Keratinocyte (primary cell): ENCODE measurements around the gene FMN1.

ENCODE experiments used
- EZH2 ChIP-seq: IDR thresholded peaks from one replicate; pipeline ENCODE4 v1.6.1; 2012; ENCODE audit warnings: inconsistent platforms, mild to moderate bottlenecking, low read length, moderate library complexity
- TF ChIP-seq, protein P1 (sequence below), 3 experiments: IDR thresholded peaks in 1 of 3; conservative IDR thresholded peaks in 1 of 3; optimal IDR thresholded peaks in 1 of 3; 2 replicates in 2 of 3; 3 replicates in 1 of 3; pipeline versions ENCODE3 to v1.5.1; 2011; ENCODE audit warnings: low read length in 3 of 3, mild to moderate bottlenecking in 3 of 3, moderate library complexity in 2 of 3, control low read depth in 1 of 3, inconsistent platforms in 1 of 3; ENCODE audit not compliant: insufficient read depth in 2 of 3; ENCODE audit errors: extremely low read depth in 1 of 3

DNA sequence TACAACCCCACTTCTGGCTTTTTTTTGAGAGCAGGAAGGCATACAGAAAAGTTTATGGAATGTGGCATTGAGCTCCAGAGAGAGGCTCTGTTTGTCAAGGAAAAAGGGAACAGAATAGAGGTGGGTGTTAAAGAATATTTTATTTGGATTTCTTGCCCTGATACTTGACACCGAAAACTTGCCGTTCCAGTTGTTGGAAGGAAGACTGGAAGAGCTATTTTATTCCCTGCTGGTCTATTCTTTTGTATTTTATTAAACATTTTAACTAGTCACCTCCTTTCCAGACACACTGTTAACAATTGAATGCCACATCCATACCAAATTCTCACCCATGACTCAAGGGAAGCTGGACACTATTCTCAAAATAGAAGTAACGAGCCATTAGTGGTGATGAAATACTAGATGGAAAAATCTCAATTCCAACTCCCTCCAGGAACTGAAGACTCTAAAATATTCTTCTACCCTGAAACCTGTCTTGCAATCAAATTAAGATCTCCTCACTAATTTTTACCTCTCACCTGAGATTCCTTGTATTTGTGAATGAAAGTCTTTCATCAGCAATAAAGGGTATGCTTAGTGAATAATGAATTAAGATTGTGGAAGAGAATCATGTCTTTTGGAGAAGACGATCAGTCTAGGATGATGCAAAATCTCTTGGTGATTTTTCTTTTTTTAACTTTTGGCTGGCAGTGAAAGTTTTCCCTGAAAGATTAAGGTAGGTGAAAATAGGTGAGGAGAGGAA, 448.2 kb downstream of the FMN1 start:
- no peak for TF ChIP-seq EZH2
- TF ChIP-seq, protein P1, sequence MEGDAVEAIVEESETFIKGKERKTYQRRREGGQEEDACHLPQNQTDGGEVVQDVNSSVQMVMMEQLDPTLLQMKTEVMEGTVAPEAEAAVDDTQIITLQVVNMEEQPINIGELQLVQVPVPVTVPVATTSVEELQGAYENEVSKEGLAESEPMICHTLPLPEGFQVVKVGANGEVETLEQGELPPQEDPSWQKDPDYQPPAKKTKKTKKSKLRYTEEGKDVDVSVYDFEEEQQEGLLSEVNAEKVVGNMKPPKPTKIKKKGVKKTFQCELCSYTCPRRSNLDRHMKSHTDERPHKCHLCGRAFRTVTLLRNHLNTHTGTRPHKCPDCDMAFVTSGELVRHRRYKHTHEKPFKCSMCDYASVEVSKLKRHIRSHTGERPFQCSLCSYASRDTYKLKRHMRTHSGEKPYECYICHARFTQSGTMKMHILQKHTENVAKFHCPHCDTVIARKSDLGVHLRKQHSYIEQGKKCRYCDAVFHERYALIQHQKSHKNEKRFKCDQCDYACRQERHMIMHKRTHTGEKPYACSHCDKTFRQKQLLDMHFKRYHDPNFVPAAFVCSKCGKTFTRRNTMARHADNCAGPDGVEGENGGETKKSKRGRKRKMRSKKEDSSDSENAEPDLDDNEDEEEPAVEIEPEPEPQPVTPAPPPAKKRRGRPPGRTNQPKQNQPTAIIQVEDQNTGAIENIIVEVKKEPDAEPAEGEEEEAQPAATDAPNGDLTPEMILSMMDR (optimal IDR thresholded peaks at IDR 0.05 in 1 of 3, IDR thresholded peaks at IDR 0.05 in 1 of 3, conservative IDR thresholded peaks at IDR 0.05 in 1 of 3; ENCODE audit: extremely low read depth in 1 of 3, insufficient read depth in 2 of 3, low read length in 3 of 3) = no peak
